Activated gamma-delta T cell treated with Interleukin-2 at 50 U/mL for 16 hours (primary cell): ENCODE data around the gene TREML2.
"Not testable (repeated sequence)": the region's sequence is repeated elsewhere in the genome, so short reads cannot be mapped to it uniquely, and the experiment has no call there.

ENCODE experiments used
- DNase-seq: peaks from one replicate; pipeline ENCODE4 v3.0.0-alpha.2; 2020

TREML2 gene, protein sequence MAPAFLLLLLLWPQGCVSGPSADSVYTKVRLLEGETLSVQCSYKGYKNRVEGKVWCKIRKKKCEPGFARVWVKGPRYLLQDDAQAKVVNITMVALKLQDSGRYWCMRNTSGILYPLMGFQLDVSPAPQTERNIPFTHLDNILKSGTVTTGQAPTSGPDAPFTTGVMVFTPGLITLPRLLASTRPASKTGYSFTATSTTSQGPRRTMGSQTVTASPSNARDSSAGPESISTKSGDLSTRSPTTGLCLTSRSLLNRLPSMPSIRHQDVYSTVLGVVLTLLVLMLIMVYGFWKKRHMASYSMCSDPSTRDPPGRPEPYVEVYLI

DNA sequence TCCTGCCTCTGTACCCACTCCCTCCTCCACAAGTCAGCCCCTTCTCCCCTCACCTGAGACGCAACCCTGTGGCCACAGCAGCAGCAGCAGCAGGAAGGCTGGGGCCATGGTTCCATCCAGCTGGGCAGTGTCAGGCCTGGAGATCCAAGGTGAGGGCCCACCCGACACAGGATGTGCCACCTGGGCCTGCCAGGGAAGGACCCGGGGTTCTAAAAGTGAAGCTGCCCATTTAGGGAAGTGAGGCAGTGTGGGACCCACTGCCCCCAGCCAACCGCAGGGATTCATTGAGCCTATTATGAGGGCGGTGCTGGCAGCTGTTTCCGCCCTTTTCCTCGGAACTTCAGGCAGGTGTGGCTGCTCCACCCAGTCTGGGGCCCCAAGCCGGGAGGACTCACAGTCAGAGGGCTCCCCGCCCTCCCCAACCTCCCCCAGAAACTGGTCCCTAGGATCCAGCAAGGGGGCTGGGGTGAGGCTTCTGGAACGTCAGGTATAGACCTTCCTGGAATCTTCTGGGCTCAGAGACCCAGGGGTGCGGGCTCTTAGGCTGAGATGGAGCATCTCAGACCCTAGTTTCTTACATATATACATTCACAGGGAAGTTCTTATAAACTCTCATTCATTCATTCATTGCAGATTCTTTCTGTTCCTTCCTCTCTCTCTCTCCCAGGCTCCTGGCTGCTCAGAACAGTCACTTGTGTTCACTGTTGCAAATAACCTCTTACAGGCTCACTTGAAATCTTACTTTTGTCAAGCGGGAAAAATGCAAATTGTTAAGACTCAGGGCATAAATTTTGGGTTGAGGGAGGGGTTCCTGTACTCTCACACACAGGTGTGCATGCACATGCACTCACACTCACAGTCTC lies at the start of gene TREML2:
Gene TREML2 (minus strand): TSS at position 249 of the 863 bp plus-strand sequence. CDS start 141 bp downstream, at position 108.
- no peak for DNase-seq

DNA sequence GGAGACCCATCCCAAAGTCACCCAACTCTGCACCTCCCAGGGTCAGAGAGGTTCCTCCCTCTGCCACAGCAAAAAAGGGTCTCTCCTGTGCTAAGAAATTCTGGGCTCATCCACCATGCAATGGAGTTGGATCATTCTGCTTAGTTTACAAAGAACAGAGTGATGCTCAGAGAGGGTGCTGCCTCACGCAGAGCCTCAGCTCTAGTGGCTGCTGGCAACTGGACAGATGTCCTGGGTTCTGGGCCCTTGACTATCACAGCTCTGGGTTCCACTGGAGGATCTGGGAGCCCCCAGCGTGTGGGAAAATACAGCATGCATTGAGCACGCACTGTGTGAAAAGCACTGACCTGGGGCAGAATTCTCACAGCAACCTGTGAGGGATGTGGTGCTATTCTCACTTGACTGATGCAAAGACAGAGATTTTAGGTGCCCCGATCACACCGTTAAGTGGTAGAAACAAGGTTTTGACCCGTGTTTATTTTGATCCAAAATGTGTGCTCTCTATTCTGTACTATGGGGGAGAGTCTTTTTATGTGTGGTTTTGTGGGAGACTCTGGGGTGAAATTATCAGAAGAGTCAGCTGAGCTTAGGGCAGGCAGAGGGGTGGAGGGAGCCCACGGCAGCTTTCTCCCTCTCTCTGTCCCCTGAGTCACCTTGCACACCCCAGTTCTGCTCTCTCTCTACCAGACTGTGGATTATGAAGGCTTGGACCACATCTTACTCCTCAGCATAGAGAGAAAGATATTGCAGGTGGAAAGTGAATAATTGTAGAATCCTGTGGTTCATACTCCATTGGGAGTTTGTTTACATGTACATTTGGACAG lies 47.1 kb upstream of the TREML2 start:
- no peak for DNase-seq

DNA sequence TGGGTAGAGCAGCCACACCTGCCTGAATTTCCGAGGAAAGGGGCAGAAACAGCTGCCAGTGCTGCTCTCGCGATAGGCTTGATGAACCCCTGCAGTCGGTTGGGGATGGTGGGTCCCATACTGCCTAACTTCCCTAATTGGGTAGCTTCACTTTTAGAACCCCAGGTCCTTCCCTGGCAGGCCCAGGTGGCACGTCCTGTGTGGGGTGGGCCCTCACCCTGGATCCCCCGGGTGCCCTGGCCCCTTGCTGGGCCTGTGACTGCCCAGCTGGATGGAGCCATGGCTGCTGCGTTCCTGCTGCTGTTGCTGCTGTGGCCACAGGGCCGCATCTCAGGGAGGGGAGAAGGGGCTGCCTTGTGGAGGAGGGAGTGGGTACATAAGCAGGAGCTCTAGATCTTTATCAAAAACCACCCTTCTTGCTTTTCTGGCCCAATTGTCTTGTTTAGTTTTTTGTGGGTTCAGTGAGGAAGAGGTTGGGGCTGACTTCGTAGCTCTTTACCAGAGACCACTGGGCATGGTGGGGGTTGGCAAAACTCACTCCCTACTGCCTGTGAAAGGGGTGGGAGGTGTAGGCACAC lies 46.4 kb upstream of the TREML2 start:
- DNase-seq = no peak

GRCh38 chr6:41246529-41246928 lies 45.6 kb upstream of the TREML2 start:
- not testable (repeated sequence) for DNase-seq

GRCh38 chr6:41239467-41240159 lies 38.7 kb upstream of the TREML2 start:
- no peak for DNase-seq

- no peak for DNase-seq
Observed at GRCh38 chr6:41237128-41237527, 36.2 kb upstream of the TREML2 start.

DNA sequence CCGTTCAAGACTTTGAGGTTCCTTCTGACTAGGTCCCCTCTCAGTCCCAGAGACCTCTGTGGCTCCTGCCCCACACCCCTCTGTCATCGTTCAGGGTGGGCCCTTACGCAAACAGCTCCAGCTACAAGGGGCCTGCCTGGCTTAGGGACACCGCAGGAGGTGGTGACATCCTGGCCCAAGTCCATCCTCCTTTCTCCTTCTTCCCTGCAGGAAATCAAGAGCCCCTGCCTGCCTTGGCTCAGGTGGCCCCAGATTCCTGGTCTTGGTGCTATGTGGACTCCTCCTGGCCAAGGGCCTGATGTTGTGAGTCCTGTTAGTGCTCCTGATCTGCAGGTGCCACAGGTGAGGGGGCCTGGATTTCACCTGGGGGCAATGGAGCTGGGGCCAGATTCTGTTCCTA lies 35.3 kb upstream of the TREML2 start:
- no peak for DNase-seq

- DNase-seq = no peak
Observed at GRCh38 chr6:41232667-41233066, 31.7 kb upstream of the TREML2 start.

GRCh38 chr6:41231246-41231645 lies 30.3 kb upstream of the TREML2 start:
- DNase-seq = no peak

DNA sequence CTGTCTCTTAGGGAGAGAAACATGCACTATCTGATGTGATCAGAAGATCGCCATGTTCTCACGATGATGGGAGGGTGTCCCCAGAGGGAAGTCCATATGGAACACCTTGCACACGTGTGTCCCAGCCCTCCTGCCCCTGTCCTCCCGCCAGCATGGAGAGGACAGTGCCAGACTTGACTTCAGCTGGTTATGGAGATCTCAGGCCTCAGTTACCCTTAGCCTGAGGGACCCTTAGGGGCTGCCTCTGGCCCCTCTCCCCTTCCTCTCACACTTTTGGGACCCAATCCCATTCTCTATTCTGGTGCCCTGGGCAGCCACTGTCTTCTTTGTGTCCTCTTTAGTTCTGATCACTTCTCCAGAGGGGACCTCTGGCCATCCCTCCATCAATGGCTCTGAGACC lies 28.8 kb upstream of the TREML2 start:
- no peak for DNase-seq

DNA sequence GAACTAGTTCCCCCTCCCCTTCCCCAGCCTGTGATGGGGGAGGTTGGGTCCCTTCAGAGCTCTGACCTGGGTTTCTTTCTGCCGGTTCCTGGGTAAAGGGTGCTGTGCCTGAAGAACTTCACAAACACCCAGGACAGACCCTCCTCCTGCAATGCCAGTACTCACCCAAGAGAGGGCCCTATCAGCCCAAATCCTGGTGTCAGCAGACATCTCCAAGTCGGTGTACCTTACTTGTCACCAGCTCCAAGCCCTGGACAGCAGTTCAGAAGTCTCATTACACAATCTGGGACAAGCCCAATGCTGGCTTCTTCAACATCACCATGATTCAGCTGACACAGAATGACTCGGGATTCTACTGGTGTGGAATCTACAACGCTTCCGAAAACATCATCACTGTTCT lies 27.7 kb upstream of the TREML2 start:
- no peak for DNase-seq

DNA sequence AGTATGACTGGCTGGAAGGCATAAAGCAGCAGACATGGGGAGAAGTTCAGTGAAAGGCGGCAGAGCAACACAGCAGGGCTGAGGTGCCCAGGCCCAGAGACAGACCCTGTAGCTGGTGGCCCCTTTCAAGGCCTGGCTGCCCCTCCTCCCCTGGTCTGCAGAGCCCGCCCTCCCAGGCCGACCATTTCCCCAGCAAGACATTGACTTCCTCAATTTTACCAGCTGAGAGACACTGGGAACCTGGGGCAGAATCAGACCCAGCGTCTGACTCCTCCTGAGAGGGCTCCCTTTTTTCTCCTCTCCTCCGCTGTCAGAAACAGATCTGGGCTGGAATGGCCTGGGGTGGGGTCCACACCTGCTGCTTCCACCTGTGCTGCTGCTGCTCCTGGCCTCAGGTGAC lies 27.1 kb upstream of the TREML2 start, which contains the start of gene TREML4:
Gene TREML4 (plus strand): TSS at position 254 of the 400 bp plus-strand sequence. CDS start 79 bp downstream, at position 333.
- DNase-seq = no peak

DNA sequence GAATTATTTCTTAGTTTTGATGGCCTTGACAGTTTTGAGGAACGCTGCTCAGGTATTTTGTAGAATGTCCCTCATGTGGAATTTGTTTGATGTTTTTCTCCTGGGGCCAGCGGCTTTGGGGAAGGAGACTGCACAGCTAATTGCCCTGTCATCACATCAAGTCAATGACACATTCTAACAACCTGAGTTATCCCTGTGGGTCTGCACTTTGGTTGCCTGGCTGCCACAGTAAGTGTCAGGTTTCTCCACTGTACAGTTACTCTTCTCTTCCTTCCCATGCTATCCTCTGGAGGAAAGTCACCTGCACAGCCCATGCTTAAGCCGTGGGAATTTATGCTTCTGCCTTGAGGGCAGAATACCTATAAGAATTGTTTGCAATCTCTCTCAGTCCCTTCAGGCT lies 25.8 kb upstream of the TREML2 start:
- no peak for DNase-seq

DNA sequence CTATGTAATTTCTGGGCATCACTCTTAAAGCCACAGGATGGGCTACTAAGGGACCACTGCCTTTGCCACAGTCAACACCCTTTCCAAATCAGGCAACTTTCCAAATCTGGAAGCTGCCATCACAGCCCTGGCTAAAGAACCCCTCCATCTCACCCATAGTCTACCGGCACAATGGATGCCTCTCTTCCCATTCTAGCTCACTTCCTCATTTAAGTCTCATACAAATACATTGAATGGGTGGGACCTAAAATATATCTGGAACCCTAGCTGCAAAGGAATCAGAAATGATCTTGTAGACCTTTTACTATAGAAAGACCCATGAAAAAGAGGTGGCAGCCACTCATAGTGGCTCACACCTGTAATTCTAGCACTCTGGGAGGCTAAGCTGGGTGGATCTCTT lies 23.9 kb upstream of the TREML2 start:
- DNase-seq = no peak

DNA sequence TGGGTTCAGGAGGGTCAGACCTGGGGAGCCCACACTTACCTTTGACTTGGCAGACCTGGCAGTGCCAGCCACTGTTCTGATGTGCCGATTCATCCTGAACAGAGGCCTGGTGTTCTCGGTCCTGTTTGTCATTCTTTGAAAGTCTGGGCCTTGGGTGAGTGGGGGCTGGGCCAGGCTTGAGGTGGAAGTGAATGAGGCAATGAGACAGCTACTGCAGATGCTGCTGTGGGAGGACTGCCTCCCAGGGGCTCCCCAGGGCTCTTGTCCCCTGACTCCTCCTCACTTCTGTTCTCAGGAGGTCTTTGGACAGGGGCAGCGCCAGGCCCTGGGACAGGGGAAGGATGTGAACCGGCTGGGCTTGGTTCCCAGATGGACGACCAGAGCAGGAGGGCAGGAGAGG lies 21.6 kb upstream of the TREML2 start:
- no peak for DNase-seq

- no peak for DNase-seq
Observed at GRCh38 chr6:41222045-41222444, 21.1 kb upstream of the TREML2 start.

DNA sequence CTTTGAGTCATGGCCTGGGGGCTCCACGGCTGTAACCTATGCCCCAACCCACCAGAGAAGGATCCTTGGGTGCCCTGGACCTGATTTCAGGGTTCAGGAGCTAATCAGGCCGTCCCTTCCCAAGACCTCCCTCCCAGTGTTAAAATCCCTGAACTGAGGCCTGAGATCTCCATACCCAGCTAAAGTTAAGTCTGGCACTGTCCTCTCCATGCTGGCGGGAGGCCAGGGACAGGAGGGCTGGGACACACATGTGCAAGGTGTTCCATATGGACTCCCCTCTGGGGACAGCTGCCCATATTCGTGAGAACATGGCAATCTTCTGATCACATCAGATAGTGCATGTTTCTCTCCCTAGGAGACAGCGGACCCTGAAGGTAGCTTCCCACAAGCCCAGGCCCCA lies 15.7 kb upstream of the TREML2 start:
- no peak for DNase-seq

DNA sequence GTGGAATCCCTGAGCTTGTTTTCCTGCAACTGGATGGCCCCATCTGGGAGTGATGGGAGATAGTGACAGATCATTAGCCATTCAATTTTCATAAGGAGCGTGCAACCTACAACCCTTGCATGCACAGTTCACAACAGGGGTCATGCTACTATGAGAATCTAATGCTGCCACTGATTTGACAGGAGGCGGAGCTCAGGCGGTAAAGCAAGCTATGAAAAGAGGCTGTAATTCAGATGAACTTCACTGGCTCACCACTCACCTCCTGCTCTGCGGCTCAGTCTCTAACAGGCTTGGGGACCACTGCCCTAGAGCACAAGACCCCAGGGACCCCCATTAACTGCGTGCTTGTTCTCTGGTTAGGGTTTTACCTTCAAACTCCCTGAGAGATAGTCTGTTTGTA lies 14.8 kb upstream of the TREML2 start:
- DNase-seq = no peak

DNA sequence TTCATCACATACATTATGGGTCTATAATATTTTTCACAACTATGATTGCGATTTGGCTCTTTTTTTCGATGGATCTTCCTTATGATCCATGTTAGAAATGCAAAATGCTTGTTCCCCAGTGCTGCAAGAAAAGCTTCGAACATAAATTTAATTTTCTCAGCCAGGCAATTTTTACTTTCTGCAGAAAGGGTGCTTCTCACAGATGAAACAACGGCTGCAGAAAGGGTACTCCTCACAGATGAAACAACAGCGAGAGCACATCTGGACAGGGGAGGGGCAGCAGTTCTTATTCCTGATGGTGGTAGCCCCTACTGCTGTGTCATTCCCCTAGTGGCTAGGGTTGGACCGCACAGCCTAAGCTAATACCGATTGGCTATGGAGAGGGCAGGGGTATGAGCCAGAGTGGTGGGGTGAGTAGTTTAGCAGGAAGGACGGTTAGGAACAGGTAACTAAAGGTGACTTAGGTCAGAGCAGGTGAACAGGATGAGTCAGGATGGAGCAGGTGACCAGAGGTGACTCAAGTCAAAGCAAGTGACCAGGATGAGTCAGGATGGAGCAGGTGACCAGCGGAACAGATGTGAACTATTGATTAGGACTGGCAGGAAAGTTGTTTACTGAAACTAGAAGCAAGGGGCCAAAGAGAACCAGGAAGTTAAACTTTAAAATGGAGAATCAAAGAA lies 13.8 kb upstream of the TREML2 start:
- no peak for DNase-seq

DNA sequence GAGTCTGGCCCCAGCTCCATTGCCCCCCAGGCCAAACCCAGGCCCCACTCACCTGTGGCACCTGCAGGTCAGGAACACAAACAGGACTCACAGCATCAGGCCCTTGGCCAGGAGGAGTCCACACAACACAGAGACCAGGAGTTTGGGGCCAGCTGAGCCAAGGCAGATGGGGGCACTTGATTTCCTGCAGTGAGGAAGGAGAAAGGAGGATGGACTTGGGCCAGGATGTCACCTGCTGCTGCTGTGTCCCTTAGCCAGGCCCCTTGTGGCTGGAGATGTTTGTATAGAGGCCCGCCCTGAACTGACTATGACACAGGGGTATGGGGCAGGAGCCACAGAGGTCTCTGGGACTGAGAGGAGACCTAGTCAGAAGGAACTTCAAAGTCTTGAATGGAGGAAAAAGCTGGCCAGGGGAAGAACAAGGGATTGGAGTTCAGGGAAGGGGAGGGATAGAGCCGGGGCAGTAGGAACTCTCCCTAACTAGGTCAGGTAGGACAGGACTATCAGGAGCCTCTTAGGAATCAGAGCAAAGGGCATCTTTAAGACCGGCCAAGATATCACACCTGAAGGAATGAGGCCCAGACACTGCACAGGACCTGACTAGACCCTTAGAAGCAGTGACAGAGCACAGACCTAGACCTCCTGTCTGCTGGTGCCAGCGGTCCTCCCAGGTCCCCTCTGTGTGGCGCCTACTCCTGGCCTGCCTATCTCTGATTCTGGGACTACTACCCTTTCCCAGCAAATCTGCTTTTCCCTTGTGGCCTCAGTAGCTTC lies 8.8 kb upstream of the TREML2 start:
- DNase-seq = no peak
